Naive B cell (primary cell): ENCODE measurements around the gene TMC2. TPM values are rescaled to one million over a fixed set of nuclear protein-coding genes. Genes with fewer than 3 reads are reported as not detected.
"Not testable (repeated sequence)": the region's sequence is repeated elsewhere in the genome, so short reads cannot be mapped to it uniquely, and the experiment has no call there.

Experiments
- ATAC-seq, 2 donors: fragments of 150-1000 bp; cut with Tn5 transposase; 2 replicates each; pipeline ENCODE4 v1.10.0; 2021; ENCODE audit warnings: low read depth in 2 of 2, mild to moderate bottlenecking in 2 of 2, moderate library complexity in 2 of 2
- DNase-seq: peaks from one replicate; pipeline ENCODE4 v3.0.0; 2022
- H3K27ac Mint-ChIP-seq, 6 donors: one replicate each; pipeline ENCODE4 v1.8.0; 2020 to 2022; ENCODE audit warnings: mild to moderate bottlenecking in 6 of 6, mixed read lengths in 6 of 6, moderate library complexity in 5 of 6, inconsistent platforms in 2 of 6
- H3K27me3 Mint-ChIP-seq, 3 donors: one replicate each; pipeline ENCODE4 v1.8.0; 2021 to 2022; ENCODE audit warnings: mixed read lengths in 3 of 3, mild to moderate bottlenecking in 1 of 3
- H3K36me3 Mint-ChIP-seq, 2 donors: one replicate each; pipeline ENCODE4 v1.8.0; 2020 to 2022; ENCODE audit warnings: mixed read lengths in 2 of 2, inconsistent platforms in 1 of 2, mild to moderate bottlenecking in 1 of 2
- H3K4me1 Mint-ChIP-seq, 3 donors: one replicate each; pipeline ENCODE4 v1.8.0; 2020 to 2022; ENCODE audit warnings: mixed read lengths in 3 of 3, inconsistent platforms in 1 of 3, mild to moderate bottlenecking in 1 of 3, moderate library complexity in 1 of 3
- H3K4me3 Mint-ChIP-seq, 8 donors: one replicate each; pipeline ENCODE4 v1.8.0; 2020 to 2022; ENCODE audit warnings: mild to moderate bottlenecking in 8 of 8, mixed read lengths in 8 of 8, moderate library complexity in 8 of 8, inconsistent platforms in 2 of 8
- H3K9me3 Mint-ChIP-seq, 7 donors: one replicate each; pipeline ENCODE4 v1.8.0; 2020 to 2022; ENCODE audit warnings: mixed read lengths in 7 of 7, mild to moderate bottlenecking in 5 of 7, inconsistent platforms in 2 of 7, moderate library complexity in 1 of 7
- polyA plus RNA-seq, 6 donors: library from polyadenylated mRNA; unstranded; fragments of 300-500 nt; fragmentation: Illumina TruSeq; gene quantifications; one replicate each; pipeline ENCODE4 v1.2.3, GENCODE V29; 2021; ENCODE audit warnings: low read depth in 6 of 6

Gene TMC2
- polyA plus RNA-seq, 6 donors from 2014 or later, result not detected

DNA sequence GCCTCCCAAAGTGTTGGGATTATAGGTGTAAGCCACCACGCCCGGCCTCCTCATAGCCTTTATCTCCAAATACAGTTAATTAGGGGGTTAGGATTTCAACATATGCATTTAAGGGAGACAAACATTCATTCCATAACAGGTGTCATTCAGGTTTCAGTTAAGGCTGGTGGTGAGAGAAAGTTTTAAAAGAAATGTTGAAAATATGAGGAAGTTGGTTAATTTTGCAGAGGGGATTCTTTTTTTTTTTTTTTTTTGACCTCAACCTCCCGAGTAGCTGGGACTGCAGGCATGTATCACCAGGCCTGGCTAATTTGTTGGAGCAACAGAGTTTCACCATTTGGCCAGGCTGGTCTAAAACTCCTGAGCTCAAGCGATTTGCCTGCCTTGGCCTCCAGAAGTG, 143.7 kb downstream of the TMC2 start:
- H3K9me3 Mint-ChIP-seq, result peaks cover 0 to 6% (median 0%) of the 10 kb centered on the region in 7 donors
- no peak overlapping the region for H3K4me3 Mint-ChIP-seq
- peaks cover 5 to 37% (median 19%) of the 10 kb centered on the region in 3 donors for H3K27me3 Mint-ChIP-seq
- no peak overlapping the region for H3K27ac Mint-ChIP-seq
- no peaks in the 10 kb centered on the region for H3K36me3 Mint-ChIP-seq
- DNase-seq (no peak), ATAC-seq (no peak)
- peaks cover 0 to 6% (median 5%) of the 10 kb centered on the region in 3 donors for H3K4me1 Mint-ChIP-seq

- ATAC-seq, H3K36me3 Mint-ChIP-seq, H3K9me3 Mint-ChIP-seq, DNase-seq, H3K4me3 Mint-ChIP-seq, H3K4me1 Mint-ChIP-seq: not testable (repeated sequence)
- Mint-ChIP-seq H3K27ac (peak overlapping the region in 1 of 6 donors; percentile 96), H3K27me3 (peaks cover 2 to 52% (median 12%) of the 10 kb centered on the region in 3 donors)
These were observed 145.7 kb downstream of the TMC2 start for GRCh38 chr20:2682040-2682439.

- H3K27ac Mint-ChIP-seq, DNase-seq, H3K36me3 Mint-ChIP-seq, H3K4me3 Mint-ChIP-seq, H3K9me3 Mint-ChIP-seq: not testable (repeated sequence)
- peak in 1 of 2 donors; percentile 33 for ATAC-seq
- peaks cover 25 to 56% (median 32%) of the 10 kb centered on the region in 3 donors for H3K27me3 Mint-ChIP-seq
- peaks cover 4 to 12% (median 6%) of the 10 kb centered on the region in 3 donors for H3K4me1 Mint-ChIP-seq
These were observed 148.4 kb downstream of the TMC2 start for GRCh38 chr20:2684817-2685216.

DNA sequence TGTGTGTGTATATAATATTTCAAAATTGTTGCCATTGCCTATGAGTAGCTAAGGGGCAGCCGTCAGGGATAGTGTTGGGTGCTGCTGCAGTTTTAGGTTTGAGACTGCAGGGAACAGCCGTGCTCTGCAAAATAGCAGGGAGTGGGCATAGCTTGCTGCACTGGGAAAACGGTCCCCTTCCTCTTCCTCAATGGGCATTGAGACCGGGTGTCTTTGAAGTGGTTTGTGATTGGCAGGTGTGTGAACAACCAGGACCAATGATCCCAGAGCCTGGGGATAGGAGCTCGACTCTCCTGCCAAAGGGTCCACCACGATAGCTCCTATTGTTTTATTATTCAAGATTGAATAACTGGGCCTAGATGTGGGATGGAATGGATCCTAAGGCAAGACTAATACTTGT, 151.1 kb downstream of the TMC2 start:
- DNase-seq (no peak), ATAC-seq (no peak)
- Mint-ChIP-seq H3K36me3 (peaks cover 0 to 8% of the 10 kb centered on the region in 2 donors), H3K27me3 (peaks cover 45 to 76% (median 49%) of the 10 kb centered on the region in 3 donors), H3K27ac (no peak overlapping the region), H3K9me3 (peaks cover 0 to 2% (median 0%) of the 10 kb centered on the region in 7 donors), H3K4me1 (peaks cover 0 to 26% (median 19%) of the 10 kb centered on the region in 3 donors), H3K4me3 (peak overlapping the region in 1 of 8 donors; percentile 47)

GRCh38 chr20:2688041-2688591, 151.7 kb downstream of the TMC2 start:
- Mint-ChIP-seq H3K27me3 (peaks cover 45 to 73% (median 49%) of the 10 kb centered on the region in 3 donors), H3K27ac (no peak overlapping the region), H3K4me3 (peak overlapping the region in 1 of 8 donors; percentile 47)

DNA sequence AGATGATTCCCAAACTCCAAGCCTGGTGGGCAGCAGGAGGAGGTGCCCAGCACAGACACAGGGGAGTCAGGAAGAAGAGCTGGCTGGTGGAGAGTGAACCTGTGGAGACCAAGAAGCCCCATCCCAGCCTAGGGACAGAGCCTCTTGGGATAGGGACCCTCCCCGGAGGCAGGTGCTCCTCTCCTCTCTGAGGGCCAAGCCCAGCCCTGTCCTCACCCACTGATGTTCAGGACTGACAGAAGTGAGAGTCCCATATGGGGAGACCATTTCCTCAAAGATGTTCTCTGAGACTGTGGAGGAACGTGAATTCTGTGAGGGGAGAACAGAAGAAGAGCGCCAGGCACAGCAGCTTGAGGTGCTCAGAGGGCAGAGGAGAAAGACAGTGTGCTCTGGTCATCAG, 153.8 kb downstream of the TMC2 start:
- Mint-ChIP-seq H3K9me3 (peaks cover 0 to 2% (median 0%) of the 10 kb centered on the region in 7 donors), H3K27ac (peak overlapping the region in 2 of 6 donors; percentile 12 to 27), H3K36me3 (peaks cover 0 to 8% of the 10 kb centered on the region in 2 donors), H3K4me3 (peak overlapping the region in 3 of 8 donors; percentile 36 to 92 (median 63)), H3K4me1 (peaks cover 0 to 21% (median 19%) of the 10 kb centered on the region in 3 donors), H3K27me3 (peaks cover 51 to 83% (median 57%) of the 10 kb centered on the region in 3 donors)
- ATAC-seq (no peak), DNase-seq (no peak)

More at GRCh38 chr20:2688041-2688591, 151.7 kb downstream of the TMC2 start:
- Mint-ChIP-seq H3K36me3 (peaks cover 0 to 8% of the 10 kb centered on the region in 2 donors), H3K9me3 (peaks cover 0 to 2% (median 0%) of the 10 kb centered on the region in 7 donors), H3K4me1 (peaks cover 0 to 25% (median 19%) of the 10 kb centered on the region in 3 donors)
- no peak for DNase-seq
- ATAC-seq, result peak; percentile 43 to 49

DNA sequence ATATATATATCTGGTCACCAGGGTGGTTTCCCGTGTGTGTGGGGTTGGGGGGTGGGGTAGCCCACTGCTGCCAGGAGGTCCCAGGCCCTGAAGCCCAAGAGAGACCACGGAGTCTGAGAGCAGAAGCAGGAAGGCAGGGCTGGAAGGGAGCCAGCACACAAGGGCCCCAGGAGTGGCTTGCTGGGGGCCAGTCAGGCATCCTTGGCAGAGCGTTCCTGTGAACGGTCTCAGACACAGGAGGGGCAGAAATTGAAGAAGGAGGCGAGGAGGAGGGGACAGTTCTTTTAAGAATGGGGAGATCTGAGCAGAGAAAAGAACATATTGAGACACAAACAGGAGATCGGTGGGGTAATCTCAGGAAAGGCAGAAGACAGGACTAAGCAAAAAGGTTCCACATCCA, 154.3 kb downstream of the TMC2 start:
- peaks cover 54 to 83% (median 62%) of the 10 kb centered on the region in 3 donors for H3K27me3 Mint-ChIP-seq
- H3K27ac Mint-ChIP-seq, result peak overlapping the region in 3 of 6 donors; percentile 27 to 87 (median 50)
- DNase-seq, result no peak
- peaks cover 0 to 21% (median 19%) of the 10 kb centered on the region in 3 donors for H3K4me1 Mint-ChIP-seq
- H3K9me3 Mint-ChIP-seq, result peaks cover 0 to 2% (median 0%) of the 10 kb centered on the region in 7 donors
- no peak for ATAC-seq
- H3K36me3 Mint-ChIP-seq, result peaks cover 0 to 8% of the 10 kb centered on the region in 2 donors
- peak overlapping the region; percentile 84 to 97 (median 92) for H3K4me3 Mint-ChIP-seq

DNA sequence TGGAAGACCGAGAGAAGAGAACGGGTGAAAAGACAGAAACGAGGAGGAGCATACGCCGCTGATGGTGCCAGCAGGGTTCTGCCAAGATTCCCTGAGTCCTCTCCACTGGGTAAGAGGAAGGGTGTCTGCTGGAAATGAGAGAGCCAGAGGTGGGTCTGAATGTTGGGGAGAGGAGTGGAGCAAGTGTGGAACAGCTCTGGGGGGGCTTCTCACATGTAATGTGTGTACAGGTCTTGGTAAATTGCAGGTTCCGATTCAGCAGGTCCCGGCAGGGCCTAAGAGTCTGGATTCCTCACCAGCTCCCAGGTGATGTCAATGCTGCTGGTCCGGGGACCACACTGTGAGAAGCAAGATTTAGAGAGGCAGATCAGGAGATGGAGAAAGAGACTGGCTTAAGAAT, 154.8 kb downstream of the TMC2 start:
- peaks cover 0 to 8% of the 10 kb centered on the region in 2 donors for H3K36me3 Mint-ChIP-seq
- no peak for ATAC-seq
- peak overlapping the region in 4 of 6 donors; percentile 44 to 87 (median 52) for H3K27ac Mint-ChIP-seq
- H3K27me3 Mint-ChIP-seq, result peaks cover 58 to 83% (median 66%) of the 10 kb centered on the region in 3 donors
- peaks cover 0 to 21% (median 19%) of the 10 kb centered on the region in 3 donors for H3K4me1 Mint-ChIP-seq
- peak overlapping the region; percentile 88 to 97 (median 92) for H3K4me3 Mint-ChIP-seq
- DNase-seq, result no peak
- peaks cover 0 to 2% (median 0%) of the 10 kb centered on the region in 7 donors for H3K9me3 Mint-ChIP-seq

Other genes with a start within 250 kb of the TMC2 start
- gene TGM3, start 240.6 kb upstream of the TMC2 start, polyA plus RNA-seq, result not detected
- gene TGM6, start 155.7 kb upstream of the TMC2 start, polyA plus RNA-seq, result not detected
- 100 to 1,000 TPM; 310 to 412 (median 346) TPM for gene SNRPB, start 65.8 kb upstream of the TMC2 start, polyA plus RNA-seq
- 10 to 100 TPM in 2 of 6 donors, 1 to 10 TPM in 3, not detected in 1; 4.6 to 13.8 (median 7.3) TPM for gene ZNF343, start 27.7 kb upstream of the TMC2 start, polyA plus RNA-seq
- 100 to 1,000 TPM in 3 of 6 donors, 10 to 100 TPM in 3; 67.7 to 115 (median 95.8) TPM for gene NOP56, start 116.1 kb downstream of the TMC2 start, polyA plus RNA-seq
- gene IDH3B, start 127.6 kb downstream of the TMC2 start, polyA plus RNA-seq, result 100 to 1,000 TPM; 110 to 149 (median 128) TPM
- gene EBF4, start 156.2 kb downstream of the TMC2 start, polyA plus RNA-seq, result under 1 TPM in 1 of 6 donors, not detected in 5; 0.28 TPM